H1 (cell line): Measurements from ENCODE around the gene RUNX1. TPM values are rescaled to one million over a fixed set of nuclear protein-coding genes. Genes with fewer than 3 reads are reported as not detected.

Source experiments
- CTCF ChIA-PET: fragments of 300-600 bp; sonication (Branson Sonifier 250); formaldehyde crosslinking; loops from one replicate; lab custom pipeline; 2021; ENCODE audit not compliant: partially characterized antibody; lab: Charles Lee
- POLR2A ChIA-PET: fragments of 300-600 bp; sonication (Branson Sonifier 250); formaldehyde crosslinking; loops from one replicate; lab custom pipeline; 2021; ENCODE audit warnings: inconsistent platforms; ENCODE audit not compliant: partially characterized antibody; lab: Charles Lee
- DNase-seq, 2 experiments: peaks; one replicate each; pipeline versions ENCODE4 v3.0.0 to v3.0.0-alpha.2; 2010 to 2022; ENCODE audit warnings: low spot score in 2 of 2, low read depth in 1 of 2, mixed read lengths in 1 of 2
- FAIRE-seq: peaks from 2 replicates; lab custom pipeline; 2011; peaks lifted over from hg19 to GRCh38; lab: Jason Lieb, UNC
- H2AFZ ChIP-seq: 2 replicates; pipeline ENCODE4 v1.8.1; 2012; ENCODE audit warnings: low read length, inconsistent platforms
- H2AK5ac ChIP-seq: 2 replicates; pipeline ENCODE4 v1.6.1; 2013; ENCODE audit warnings: low read depth, low read length
- H2BK120ac ChIP-seq: replicated peaks from 2 replicates; pipeline ENCODE3; 2013; ENCODE audit warnings: low read depth, low read length, inconsistent platforms
- H2BK12ac ChIP-seq: 2 replicates; pipeline ENCODE4 v1.6.1; 2013; ENCODE audit warnings: low read depth, low read length
- H2BK15ac ChIP-seq: 2 replicates; pipeline ENCODE4 v1.6.1; 2013; ENCODE audit warnings: low read length
- H2BK20ac ChIP-seq: 2 replicates; pipeline ENCODE4 v1.6.1; 2013; ENCODE audit warnings: low read length
- H2BK5ac ChIP-seq: 2 replicates; pipeline ENCODE4 v1.6.1; 2013; ENCODE audit warnings: low read depth, low read length
- H3K14ac ChIP-seq: 2 replicates; pipeline ENCODE4 v1.6.1; 2013; ENCODE audit warnings: inconsistent platforms; ENCODE audit not compliant: insufficient read length
- H3K18ac ChIP-seq: 2 replicates; pipeline ENCODE4 v1.6.1; 2013; ENCODE audit warnings: low read length; ENCODE audit errors: extremely low read depth
- H3K23ac ChIP-seq: 2 replicates; pipeline ENCODE4 v1.6.1; 2013; ENCODE audit warnings: inconsistent platforms; ENCODE audit not compliant: insufficient read length
- H3K23me2 ChIP-seq: 2 replicates; pipeline ENCODE4 v1.6.1; 2013; ENCODE audit warnings: low read depth, low read length
- H3K27ac ChIP-seq: 2 replicates; pipeline ENCODE4 v1.6.1; 2011; ENCODE audit warnings: low read depth, low read length, inconsistent platforms
- H3K27me3 ChIP-seq, 4 experiments: replicated peaks in 1 of 4; 1 replicate in 1 of 4; 2 replicates in 3 of 4; pipeline versions ENCODE4 v1.6.1 to v1.8.1; 2011 to 2013; ENCODE audit warnings: low read length in 3 of 4, mild to moderate bottlenecking in 3 of 4, inconsistent platforms in 2 of 4, mixed read lengths in 2 of 4, moderate library complexity in 1 of 4; ENCODE audit not compliant: control insufficient read depth in 3 of 4, insufficient read depth in 3 of 4; ENCODE audit errors: extremely low read depth in 1 of 4
- H3K36me3 ChIP-seq, 4 experiments: 2 replicates each; pipeline versions ENCODE4 v1.6.1 to v1.8.1; 2011 to 2013; ENCODE audit warnings: mild to moderate bottlenecking in 4 of 4, low read length in 3 of 4, moderate library complexity in 2 of 4, control low read depth in 1 of 4, inconsistent platforms in 1 of 4; ENCODE audit not compliant: insufficient read depth in 4 of 4, control insufficient read depth in 2 of 4
- H3K4ac ChIP-seq: replicated peaks from 2 replicates; pipeline ENCODE3; 2013; ENCODE audit warnings: low read length, low read depth, mixed read lengths, inconsistent platforms; ENCODE audit not compliant: insufficient read length
- H3K4me1 ChIP-seq, 4 experiments: replicated peaks in 1 of 4; 1 replicate in 1 of 4; 2 replicates in 3 of 4; pipeline versions ENCODE4 v1.6.1 to v1.8.1; 2011 to 2013; ENCODE audit warnings: low read length in 3 of 4, inconsistent platforms in 2 of 4, mixed read lengths in 1 of 4; ENCODE audit not compliant: insufficient read depth in 4 of 4, control insufficient read depth in 3 of 4
- H3K4me2 ChIP-seq, 2 experiments: 2 replicates each; pipeline versions ENCODE4 v1.6.1 to v1.8.1; 2011 to 2013; ENCODE audit warnings: low read depth in 2 of 2, low read length in 2 of 2, control low read depth in 1 of 2, inconsistent platforms in 1 of 2, mild to moderate bottlenecking in 1 of 2; ENCODE audit not compliant: insufficient read depth in 1 of 2
- H3K4me3 ChIP-seq, 4 experiments: fragments of 200-600, 300-600 bp in 1 of 4; sonication (generic), shearing (Covaris generic), sonication (Bioruptor Twin) in 1 of 4; 2 replicates each; pipeline versions ENCODE4 v1.5.1 to v1.8.1; 2011 to 2016; ENCODE audit warnings: low read length in 4 of 4, low read depth in 3 of 4, control low read depth in 2 of 4, inconsistent platforms in 2 of 4, mild to moderate bottlenecking in 2 of 4, mixed read lengths in 1 of 4, moderate library complexity in 1 of 4; ENCODE audit not compliant: insufficient read depth in 2 of 4; ENCODE audit errors: extremely low read depth in 1 of 4
- H3K56ac ChIP-seq: replicated peaks from 2 replicates; pipeline ENCODE3; 2013; ENCODE audit warnings: low read depth, mild to moderate bottlenecking, mixed read lengths, low read length, inconsistent platforms; ENCODE audit not compliant: insufficient read length
- H3K79me1 ChIP-seq: 2 replicates; pipeline ENCODE4 v1.6.1; 2013; ENCODE audit warnings: low read depth, low read length, control low read depth
- H3K79me2 ChIP-seq, 2 experiments: 2 replicates each; pipeline versions ENCODE4 v1.6.1 to v1.8.1; 2012 to 2013; ENCODE audit warnings: low read length in 2 of 2, mild to moderate bottlenecking in 2 of 2, inconsistent platforms in 1 of 2; ENCODE audit not compliant: insufficient read depth in 2 of 2, control insufficient read depth in 1 of 2
- H3K9ac ChIP-seq, 4 experiments: replicated peaks in 1 of 4; 1 replicate in 1 of 4; 2 replicates in 3 of 4; pipeline versions ENCODE4 v1.6.1 to v1.8.1; 2011 to 2013; ENCODE audit warnings: low read depth in 3 of 4, low read length in 3 of 4, control low read depth in 2 of 4, mild to moderate bottlenecking in 2 of 4, moderate library complexity in 2 of 4, inconsistent platforms in 1 of 4; ENCODE audit errors: extremely low read depth in 1 of 4
- H3K9me3 ChIP-seq, 2 experiments: 2 replicates each; pipeline versions ENCODE4 v1.6.1 to v1.8.1; 2012 to 2013; ENCODE audit warnings: mild to moderate bottlenecking in 2 of 2, moderate library complexity in 2 of 2, control low read depth in 1 of 2, inconsistent platforms in 1 of 2, low read depth in 1 of 2, low read length in 1 of 2, mixed read lengths in 1 of 2; ENCODE audit not compliant: insufficient read depth in 2 of 2
- H4K20me1 ChIP-seq, 2 experiments: replicated peaks in 1 of 2; 2 replicates each; pipeline versions ENCODE3 to v1.8.1; 2011 to 2013; ENCODE audit warnings: inconsistent platforms in 2 of 2, low read length in 2 of 2, mild to moderate bottlenecking in 1 of 2; ENCODE audit not compliant: insufficient read depth in 2 of 2, control insufficient read depth in 1 of 2
- H4K5ac ChIP-seq: 2 replicates; pipeline ENCODE4 v1.6.1; 2013; ENCODE audit warnings: low read length, low read depth, mixed read lengths, inconsistent platforms; ENCODE audit not compliant: insufficient read length
- H4K8ac ChIP-seq: 2 replicates; pipeline ENCODE4 v1.8.0; 2013; ENCODE audit warnings: mild to moderate bottlenecking, moderate library complexity, low read length, inconsistent platforms; ENCODE audit not compliant: insufficient read depth; ENCODE audit errors: extremely low read depth
- H4K91ac ChIP-seq: replicated peaks from 2 replicates; pipeline ENCODE3; 2013; ENCODE audit warnings: low read length, mixed read lengths, inconsistent platforms; ENCODE audit not compliant: insufficient read length
- ASH2L ChIP-seq: fragments of 200-600, 300-600 bp; sonication (generic); IDR thresholded peaks from one replicate; pipeline ENCODE4 v1.7.1; 2017; ENCODE audit warnings: low read length
- WGBS, 2 experiments: shearing (Covaris generic) in 1 of 2; methylation state at CpG; one replicate each; pipeline versions ENCODE4 v1.1.6 to v1.1.7; 2013 to 2015; ENCODE audit warnings: low lambda C conversion rate in 2 of 2, mixed read lengths in 2 of 2, inconsistent platforms in 1 of 2, low coverage in 1 of 2, missing lambda C conversion rate in 1 of 2; ENCODE audit not compliant: insufficient replicate concordance in 2 of 2, insufficient coverage in 1 of 2, insufficient read length in 1 of 2; ENCODE audit errors: extremely low coverage in 1 of 2, missing lambda C conversion rate in 1 of 2; 5-methylcytosine and 5-hydroxymethylcytosine counted together
- polyA plus RNA-seq, 7 experiments: library from polyadenylated mRNA; depleted of rRNA in 3 of 7; stranded (reverse) in 5 of 7; unstranded in 2 of 7; fragments of >200 nt in 5 of 7; fragments of 200-250 nt in 2 of 7; gene quantifications; 1 replicate in 5 of 7; 2 replicates in 1 of 7; 4 replicates in 1 of 7; pipeline versions ENCODE4 v1.2.1 to v1.2.3, GENCODE V29; 2011 to 2013; ENCODE audit warnings: missing spikeins in 2 of 7, mixed read lengths in 2 of 7
- total RNA-seq: library from RNA; stranded (reverse); fragmentation: NEBNext Ultra II Directional; extraction: Animal tissue kit (Norgen Biotek cat#: 25700); gene quantifications from 2 replicates; pipeline ENCODE4 v1.2.1, GENCODE V29; 2021
- TF ChIP-seq, protein P1 (sequence below): IDR thresholded peaks from 2 replicates; pipeline ENCODE4 v1.6.1; 2011; ENCODE audit warnings: low read depth, mild to moderate bottlenecking, low read length; ENCODE audit not compliant: insufficient read depth

Gene RUNX1
- total and polyA plus RNA-seq, 2 of the 8 experiments (the other 6 are each of a cell fraction or from before 2014, with no cell fraction given): 0.20 to 0.60 TPM

DNA sequence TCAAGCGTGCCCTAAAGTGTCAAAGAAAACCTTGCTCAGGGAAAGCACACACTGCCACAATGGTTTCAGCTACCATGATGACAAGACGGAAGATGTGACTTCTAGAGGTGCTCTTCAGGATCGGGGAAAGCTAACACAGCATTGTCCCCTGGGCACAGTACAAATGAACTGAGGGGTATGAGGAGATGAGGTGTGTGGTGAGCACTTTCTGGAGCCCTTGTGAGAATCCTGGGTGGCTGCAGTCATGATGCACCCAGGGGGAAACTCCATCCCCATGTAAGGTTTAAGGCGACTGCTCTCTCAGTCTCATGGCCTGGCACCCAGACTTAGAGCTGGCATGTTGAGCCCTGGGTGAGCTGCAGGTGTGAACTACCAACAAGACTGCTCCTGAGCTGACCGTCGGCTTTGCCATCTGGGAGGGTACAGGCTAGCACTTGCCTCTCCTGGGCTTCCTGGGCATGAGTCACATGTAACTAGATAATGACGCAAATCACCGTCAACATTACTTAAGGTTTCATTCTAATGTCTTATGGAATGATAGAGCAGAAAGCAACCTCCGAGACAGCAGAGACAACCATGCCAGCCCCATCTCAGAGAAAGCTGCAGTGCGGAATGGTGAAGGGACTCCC, 235.7 kb downstream of the RUNX1 start:
- Histone ChIP-seq H4K91ac (no peak overlapping the region), H3K4me2 (no peak overlapping the region), H3K9me3 (no peaks in the 10 kb centered on the region), H3K79me2 (no peaks in the 10 kb centered on the region), H3K18ac (no peak overlapping the region), H2BK120ac (no peak overlapping the region), H3K4ac (no peak overlapping the region), H3K4me1 (peaks cover 0 to 4% (median 1%) of the 10 kb centered on the region in 4 experiments; a peak in 1 of 7 replicates), H3K36me3 (no peaks in the 10 kb centered on the region), H3K14ac (no peak overlapping the region), H2BK20ac (no peak overlapping the region), H3K23ac (no peak overlapping the region), H2BK5ac (0 out of 2 replicates have a peak overlapping the region, but pooled peaks have one; percentile 9), H2AK5ac (no peak overlapping the region), H4K5ac (no peak overlapping the region), H3K27ac (no peak overlapping the region), H2BK15ac (no peak overlapping the region), H3K27me3 (no peaks in the 10 kb centered on the region; a peak in 1 of 7 replicates), H3K23me2 (no peaks in the 10 kb centered on the region), H4K20me1 (no peaks in the 10 kb centered on the region), H4K8ac (no peak overlapping the region), H3K56ac (no peak overlapping the region), H3K9ac (no peak overlapping the region), H2BK12ac (no peak overlapping the region), H3K79me1 (no peaks in the 10 kb centered on the region), H3K4me3 (no peak overlapping the region), H2AFZ (no peak overlapping the region)
- FAIRE-seq (no peak), DNase-seq (no peak)
- 94% methylated on average over 10 of the region's 10 CpGs; no CpG with 5 or more reads in 1 of the 2 experiments for WGBS, 2 experiments
- CTCF ChIA-PET: interaction anchor here (1.5 to 6.8 kb wide), 5 partner anchors 11 to 76 kb away, joined by 3 to 36 read pairs (median 4); no protein-coding TSS in a partner anchor
- POLR2A ChIA-PET: no interaction called here
- TF ChIP-seq ASH2L: no peak
- TF ChIP-seq, protein P1, sequence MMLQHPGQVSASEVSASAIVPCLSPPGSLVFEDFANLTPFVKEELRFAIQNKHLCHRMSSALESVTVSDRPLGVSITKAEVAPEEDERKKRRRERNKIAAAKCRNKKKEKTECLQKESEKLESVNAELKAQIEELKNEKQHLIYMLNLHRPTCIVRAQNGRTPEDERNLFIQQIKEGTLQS: no peak
